WTC11 (cell line): Measurements from ENCODE around the gene MYOM1.

ENCODE experiments used
- ATF2 ChIP-seq: sonication (generic); formaldehyde crosslinking; IDR thresholded peaks from 2 replicates; pipeline ENCODE4 v1.8.1; 2022; ENCODE audit warnings: low read depth, missing genetic modification reagents, borderline replicate concordance
- CTCF ChIP-seq: fragments of 200-600 bp; IDR thresholded peaks from 2 replicates; pipeline ENCODE4 v1.8.0; 2022; ENCODE audit warnings: antibody characterized with exemption

GRCh38 chr18:3079653-3080052 is 140.1 kb downstream of the MYOM1 start:
- TF ChIP-seq CTCF (no peak), ATF2 (no peak)
